ENCODE measurements around the gene POC1B. TPM values are rescaled to one million over a fixed set of nuclear protein-coding genes. Genes with fewer than 3 reads are reported as not detected.

POC1B gene
- total and polyA plus RNA-seq, 4 donors = 5.0 to 28.2 (median 7.6) TPM

GRCh38 chr12:89386138-89386537 is 139.7 kb downstream of the POC1B start:
- H3K4me3 ChIP-seq (ENCODE audit: low read depth in 1 of 3, low read length in 3 of 3) = no peak overlapping the region
- peaks cover 12 to 71% (median 55%) of the 10 kb centered on the region in 4 donors for H3K4me1 ChIP-seq (ENCODE audit: control insufficient read depth in 4 of 4, insufficient read depth in 4 of 4, low read length in 3 of 4)
- 62% methylated on average over 3 of the region's 3 CpGs for WGBS
- H3K9me3 ChIP-seq (ENCODE audit: control insufficient read depth in 4 of 4, low read length in 3 of 4) = no peaks in the 10 kb centered on the region
- H3K9ac ChIP-seq (ENCODE audit: low read depth in 1 of 2, low read length in 2 of 2) = peak overlapping the region in 1 of 2 donors; percentile 42
- no peaks in the 10 kb centered on the region for H3K27me3 ChIP-seq (ENCODE audit: control insufficient read depth in 4 of 4, insufficient read depth in 4 of 4, low read length in 3 of 4)
- no peaks in the 10 kb centered on the region for H3K36me3 ChIP-seq (ENCODE audit: control insufficient read depth in 4 of 4, insufficient read depth in 3 of 4, low read depth in 1 of 4, low read length in 3 of 4)
- no peak for TF ChIP-seq ZBTB33 (IDR thresholded peaks at IDR 0.05)
- no peak for TF ChIP-seq ATF3 (IDR thresholded peaks at IDR 0.05)
- TF ChIP-seq REST (IDR thresholded peaks at IDR 0.05) = peak; percentile 11
- TF ChIP-seq FOXA1 (IDR thresholded peaks at IDR 0.05) = no peak
- TF ChIP-seq RXRA (IDR thresholded peaks at IDR 0.05) = peak; percentile 55 to 77
- TF ChIP-seq MAX (IDR thresholded peaks at IDR 0.05) = peak; percentile 56
- TF ChIP-seq GABPA (IDR thresholded peaks at IDR 0.05 in 1 of 2, conservative IDR thresholded peaks at IDR 0.05 in 1 of 2) = no peak
- no peak for TF ChIP-seq CTCF (IDR thresholded peaks at IDR 0.05; ENCODE audit: low read depth, low read length, missing input control)
- TF ChIP-seq RAD21 (IDR thresholded peaks at IDR 0.05) = peak in 1 of 2 donors; percentile 27
- no peak for TF ChIP-seq FOXA2 (IDR thresholded peaks at IDR 0.05)
- peak; percentile 86 to 93 for TF ChIP-seq HNF4A (conservative IDR thresholded peaks at IDR 0.05)
- TF ChIP-seq SP1 (IDR thresholded peaks at IDR 0.05) = peak; percentile 84
- TF ChIP-seq JUND (IDR thresholded peaks at IDR 0.05) = peak in 1 of 2 donors; percentile 26
- no peak for TF ChIP-seq TAF1 (conservative IDR thresholded peaks at IDR 0.05)
- TF ChIP-seq NR2F2 (IDR thresholded peaks at IDR 0.05) = peak; percentile 51
- TF ChIP-seq EGR1 (IDR thresholded peaks at IDR 0.05; ENCODE audit: low read depth in 2 of 2) = no peak
- peak; percentile 16 for TF ChIP-seq YY1 (IDR thresholded peaks at IDR 0.05)
- TF ChIP-seq HNF4G (IDR thresholded peaks at IDR 0.05) = peak; percentile 85
- peak overlapping the region; percentile 89 to 90 for H3K27ac ChIP-seq (ENCODE audit: low read depth in 1 of 2, low read length in 2 of 2)
- no peak for DNase-seq (ENCODE audit: low spot score)
